MCF 10A (cell line): ENCODE results near the gene FAM181A. TPM values are rescaled to one million over a fixed set of nuclear protein-coding genes. Genes with fewer than 3 reads are reported as not detected.

Experiments
- BruUV-seq: library from RNA; stranded (reverse); fragments of 400-500 nt; replicated peaks from 2 replicates; lab custom pipeline; 2021; lab: Mats Ljungman, UMichigan
- CTCF ChIA-PET: fragments of 300-600 bp; sonication (Branson Sonifier 250); formaldehyde crosslinking; extraction: SDS; loops from one replicate; lab custom pipeline; 2021; ENCODE audit warnings: antibody characterized with exemption, inconsistent platforms; lab: Yijun Ruan, JAX
- POLR2A ChIA-PET: fragments of 300-600, 350-650 bp; sonication (Branson Sonifier 250); formaldehyde crosslinking; extraction: SDS; loops from one replicate; lab custom pipeline; 2020; ENCODE audit warnings: antibody characterized with exemption, inconsistent platforms; lab: Yijun Ruan, JAX
- DNase-seq: peaks from one replicate; pipeline ENCODE4 v3.0.0-alpha.2; 2018; ENCODE audit not compliant: unreplicated experiment
- H3K27ac Mint-ChIP-seq: one replicate; pipeline ENCODE4 v1.8.0; 2022; ENCODE audit warnings: mild to moderate bottlenecking, low read depth, mixed read lengths; ENCODE audit not compliant: unreplicated experiment
- H3K27me3 Mint-ChIP-seq: one replicate; pipeline ENCODE4 v1.8.0; 2022; ENCODE audit warnings: mixed read lengths; ENCODE audit not compliant: insufficient read depth, unreplicated experiment
- H3K36me3 Mint-ChIP-seq: one replicate; pipeline ENCODE4 v1.8.0; 2022; ENCODE audit warnings: mild to moderate bottlenecking, moderate library complexity, mixed read lengths; ENCODE audit not compliant: insufficient read depth, unreplicated experiment
- H3K4me1 Mint-ChIP-seq: one replicate; pipeline ENCODE4 v1.8.0; 2022; ENCODE audit warnings: mixed read lengths; ENCODE audit not compliant: insufficient read depth, unreplicated experiment
- H3K4me3 Mint-ChIP-seq: one replicate; pipeline ENCODE4 v1.8.0; 2022; ENCODE audit warnings: mild to moderate bottlenecking, moderate library complexity, mixed read lengths; ENCODE audit not compliant: unreplicated experiment
- H3K9me3 Mint-ChIP-seq: one replicate; pipeline ENCODE4 v1.8.0; 2022; ENCODE audit warnings: mixed read lengths; ENCODE audit not compliant: unreplicated experiment
- CTCF ChIP-seq: fragments of 200-600 bp; IDR thresholded peaks from one replicate; pipeline ENCODE4 v1.8.0; 2022; ENCODE audit warnings: antibody characterized with exemption, mild to moderate bottlenecking; ENCODE audit not compliant: unreplicated experiment
- intact Hi-C: fragments of 100-400 bp; cut with micrococcal nuclease; formaldehyde crosslinking; loops from 2 replicates; pipeline ENCODE4 v1.14.1; 2022
- total RNA-seq: library from RNA; stranded (reverse); gene quantifications from 2 replicates; pipeline ENCODE4 v1.2.3, GENCODE V29; 2022

The FAM181A gene
- total RNA-seq, 1 experiment from 2014 or later: not detected

GRCh38 chr14:93897476-93897845, 29.7 kb upstream of the FAM181A start:
- no peak for TF ChIP-seq CTCF
- Mint-ChIP-seq H3K36me3 (no peaks in the 10 kb centered on the region), H3K4me3 (no peak overlapping the region), H3K27ac (no peak overlapping the region), H3K27me3 (peaks cover 9% of the 10 kb centered on the region), H3K4me1 (peaks cover 5% of the 10 kb centered on the region), H3K9me3 (no peaks in the 10 kb centered on the region)
- intact Hi-C loops: loop anchor here (10.0 kb wide), 1 partner anchor 113 kb away; the partner anchor contains the start of gene PRIMA1
- ChIA-PET CTCF (interaction anchor here (0.5 to 13.2 kb wide), 5 partner anchors 14 to 243 kb away, joined by 3 to 135 read pairs (median 3); no protein-coding TSS in a partner anchor), POLR2A (no interaction called here)
- no TSS peak for BruUV-seq
- DNase-seq: no peak

- peaks cover 5% of the 10 kb centered on the region for H3K4me1 Mint-ChIP-seq
- intact Hi-C loops: loop anchor here (10.0 kb wide), 1 partner anchor 113 kb away; the partner anchor contains the start of gene PRIMA1
- no peak overlapping the region for H3K27ac Mint-ChIP-seq
- no peak for TF ChIP-seq CTCF
- H3K4me3 Mint-ChIP-seq: no peak overlapping the region
- no peaks in the 10 kb centered on the region for H3K9me3 Mint-ChIP-seq
- peaks cover 15% of the 10 kb centered on the region for H3K27me3 Mint-ChIP-seq
- no peak for DNase-seq
- CTCF ChIA-PET: interaction anchor here (13.2 kb wide), 1 partner anchor 244 kb away, joined by 135 read pairs; no protein-coding TSS in a partner anchor
- no TSS peak for BruUV-seq
- POLR2A ChIA-PET: no interaction called here
- no peaks in the 10 kb centered on the region for H3K36me3 Mint-ChIP-seq
Measured at GRCh38 chr14:93898081-93898611, 29.0 kb upstream of the FAM181A start.

GRCh38 chr14:93898731-93899130, 28.4 kb upstream of the FAM181A start:
- Mint-ChIP-seq H3K9me3 (no peaks in the 10 kb centered on the region), H3K4me3 (no peak overlapping the region), H3K27ac (no peak overlapping the region), H3K4me1 (peaks cover 5% of the 10 kb centered on the region), H3K36me3 (no peaks in the 10 kb centered on the region), H3K27me3 (peaks cover 21% of the 10 kb centered on the region)
- DNase-seq: no peak
- ChIA-PET POLR2A (no interaction called here), CTCF (interaction anchor here (13.2 kb wide), 1 partner anchor 244 kb away, joined by 135 read pairs; no protein-coding TSS in a partner anchor)
- intact Hi-C loops: loop anchor here (10.0 kb wide), 1 partner anchor 114 kb away; the partner anchor contains the start of gene PRIMA1
- no TSS peak for BruUV-seq
- no peak for TF ChIP-seq CTCF

- no peak for TF ChIP-seq CTCF
- no peak for DNase-seq
- Mint-ChIP-seq H3K9me3 (no peaks in the 10 kb centered on the region), H3K27ac (no peak overlapping the region), H3K36me3 (no peaks in the 10 kb centered on the region), H3K4me3 (no peak overlapping the region), H3K4me1 (no peaks in the 10 kb centered on the region), H3K27me3 (peaks cover 42% of the 10 kb centered on the region)
- intact Hi-C loops: no loop called here
- ChIA-PET POLR2A (no interaction called here), CTCF (interaction anchor here (0.8 to 13.2 kb wide), 5 partner anchors 9 to 248 kb away, joined by 3 to 135 read pairs (median 5); no protein-coding TSS in a partner anchor)
- BruUV-seq: no TSS peak
Measured at GRCh38 chr14:93901813-93902212, 25.3 kb upstream of the FAM181A start.
